GM21528 (cell line): ENCODE data around the gene CRAMP1.
"Not testable (repeated sequence)": the region's sequence is repeated elsewhere in the genome, so short reads cannot be mapped to it uniquely, and the experiment has no call there.

Source experiments
- ATAC-seq: cut with Tn5 transposase; IDR thresholded peaks from one replicate; pipeline ENCODE4 v1.9.1; 2021; ENCODE audit warnings: mild to moderate bottlenecking, moderate library complexity; ENCODE audit not compliant: unreplicated experiment, low FRiP score

The CRAMP1 gene

DNA sequence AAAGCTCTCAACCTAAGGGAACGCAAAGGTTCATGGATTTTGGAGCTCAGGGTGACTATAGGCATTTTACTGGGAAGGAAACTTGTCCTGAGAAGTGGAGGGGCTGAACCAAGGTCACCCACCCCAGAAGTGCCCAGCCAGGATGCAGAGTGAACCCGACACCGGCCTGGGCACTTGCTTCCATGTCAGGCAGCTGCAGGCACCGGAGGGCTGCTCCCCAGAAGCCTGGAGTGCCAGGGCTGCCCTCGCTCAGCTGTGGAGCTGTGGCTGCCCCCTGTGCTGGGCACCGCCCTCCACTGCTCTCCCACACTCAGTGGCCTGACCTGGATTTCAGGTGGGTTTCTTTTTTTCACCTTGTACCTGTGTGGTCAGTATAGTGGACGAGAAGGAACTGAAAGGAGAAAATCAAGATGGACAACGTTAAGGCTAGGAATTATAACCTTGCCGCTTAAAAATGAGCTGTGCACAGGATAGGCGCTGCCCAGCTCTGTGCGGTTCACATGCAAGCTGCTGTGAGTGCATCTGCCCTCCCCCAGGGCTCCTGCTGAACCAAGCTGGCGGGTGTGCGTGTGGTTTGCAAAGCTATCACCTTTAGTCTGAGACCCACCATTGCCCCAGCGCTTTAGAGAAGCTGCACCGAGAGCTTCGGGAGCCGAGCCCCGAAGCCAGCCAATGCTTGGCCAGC is 96.1 kb downstream of the CRAMP1 start:
- ATAC-seq: no peak

DNA sequence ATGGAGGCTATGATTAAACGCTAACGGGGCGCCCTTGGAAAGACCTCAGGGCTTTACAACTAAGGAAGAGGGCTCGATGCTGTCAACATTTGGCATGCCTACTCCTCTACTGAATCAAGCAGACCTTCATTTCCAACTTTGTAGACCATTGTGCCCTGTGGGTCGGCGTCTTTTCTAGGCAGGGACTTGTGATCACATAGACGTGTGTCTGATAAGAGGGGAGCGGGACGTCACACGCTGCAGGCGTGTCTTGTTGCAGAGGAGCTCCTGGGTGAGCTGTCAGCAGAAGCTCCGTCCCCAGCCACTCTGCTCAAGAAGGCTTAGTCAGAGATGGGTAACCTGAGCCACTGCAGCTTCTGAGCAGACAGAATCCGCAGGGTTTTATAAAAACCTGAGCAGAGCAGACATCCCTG is 96.6 kb downstream of the CRAMP1 start:
- ATAC-seq: no peak

GRCh38 chr16:1709356-1709755 is 97.2 kb downstream of the CRAMP1 start:
- ATAC-seq: no peak

DNA sequence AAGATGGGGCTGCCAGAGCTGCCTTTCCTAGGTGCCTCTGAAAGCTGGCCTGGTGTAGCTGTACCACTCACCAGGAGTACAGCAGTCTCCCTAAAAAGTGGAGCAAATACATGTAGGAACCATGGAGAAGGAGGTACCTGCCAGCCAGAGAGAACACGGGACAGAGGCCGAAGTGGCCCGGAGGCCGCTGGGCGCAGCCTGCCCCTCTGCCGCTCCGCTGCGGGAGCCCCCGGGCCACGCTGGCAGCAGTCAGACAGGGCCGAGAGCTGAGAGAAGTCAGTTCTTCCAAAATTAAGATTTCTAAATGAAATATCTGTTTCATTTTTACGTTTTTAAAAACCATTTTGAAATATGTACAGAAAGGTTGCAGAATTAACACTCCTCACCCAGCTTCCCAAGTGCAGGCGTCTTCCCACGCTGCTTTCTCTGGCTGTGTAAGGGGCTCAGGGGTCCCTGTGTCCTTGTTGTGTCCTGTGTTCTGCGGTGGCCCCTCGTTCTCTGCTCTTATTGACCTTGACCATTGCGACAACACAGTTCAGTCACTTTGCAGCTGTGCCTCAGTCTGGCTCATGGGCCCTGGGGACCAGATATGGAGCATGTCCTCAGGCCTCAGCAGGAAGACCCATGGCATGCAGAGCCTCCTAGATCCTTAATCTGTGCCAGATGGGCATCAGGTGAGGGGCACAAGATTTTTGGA is 98.8 kb downstream of the CRAMP1 start:
- ATAC-seq: no peak

GRCh38 chr16:1712791-1713261 is 100.7 kb downstream of the CRAMP1 start:
- ATAC-seq: no peak

DNA sequence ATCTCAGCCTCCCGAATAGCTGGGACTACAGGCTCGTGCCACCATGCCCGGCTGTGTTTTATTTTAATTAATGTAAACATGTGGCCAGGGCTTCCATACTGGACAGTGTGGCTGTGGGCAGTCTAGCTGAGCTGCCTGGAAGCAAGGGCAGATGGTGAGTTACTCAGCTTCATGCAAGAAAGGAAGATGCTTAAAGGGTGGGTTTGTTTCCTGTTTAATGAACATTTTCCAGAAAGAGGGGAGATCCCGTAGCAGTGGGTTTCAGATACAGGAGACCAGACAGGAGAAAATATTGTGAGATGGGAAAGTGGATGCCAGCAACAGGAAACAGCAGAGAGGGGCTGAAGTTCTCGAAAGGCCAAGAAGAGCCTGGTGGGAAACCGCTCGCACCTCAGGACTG is 101.2 kb downstream of the CRAMP1 start:
- ATAC-seq: no peak

DNA sequence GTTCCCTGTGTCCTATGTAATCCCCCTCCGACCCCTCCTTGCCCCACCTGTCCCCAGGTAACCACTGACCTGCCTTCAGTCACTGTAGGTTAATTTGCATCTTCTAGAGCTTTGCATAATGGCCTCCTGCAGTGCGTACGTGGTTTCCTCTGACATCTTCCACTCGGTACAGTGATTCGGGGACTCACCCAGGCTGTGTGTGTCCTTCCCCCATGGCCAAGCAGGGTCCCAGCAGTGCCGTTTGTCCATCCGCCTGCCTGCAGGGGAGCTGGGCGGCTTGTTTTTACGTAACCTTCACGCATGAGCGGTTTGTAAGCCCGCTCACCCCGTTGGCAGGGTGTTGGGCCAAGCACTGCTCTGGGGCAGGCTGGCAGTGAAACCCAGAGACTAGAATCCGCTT is 101.8 kb downstream of the CRAMP1 start:
- ATAC-seq: no peak

GRCh38 chr16:1715220-1715619 is 103.1 kb downstream of the CRAMP1 start:
- no peak for ATAC-seq

DNA sequence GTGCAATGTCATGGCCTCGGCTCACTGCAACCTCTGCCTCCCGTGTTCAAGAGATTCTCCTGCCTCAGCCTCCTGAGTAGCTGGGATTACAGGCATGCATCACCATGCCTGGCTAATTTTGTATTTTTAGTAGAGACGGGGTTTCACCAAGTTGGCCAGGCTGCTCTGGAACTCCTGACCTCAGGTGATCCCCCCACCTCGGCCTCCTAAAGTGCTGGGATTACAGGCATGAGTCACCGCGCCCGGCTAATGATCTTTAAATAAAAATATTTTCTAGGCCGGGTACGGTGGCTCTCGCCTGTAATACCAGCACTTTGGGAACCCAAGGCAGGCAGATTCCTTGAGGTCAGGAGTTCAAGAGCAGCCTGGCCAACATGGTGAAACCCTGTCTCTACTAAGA is 106.1 kb downstream of the CRAMP1 start:
- ATAC-seq: not testable (repeated sequence)

DNA sequence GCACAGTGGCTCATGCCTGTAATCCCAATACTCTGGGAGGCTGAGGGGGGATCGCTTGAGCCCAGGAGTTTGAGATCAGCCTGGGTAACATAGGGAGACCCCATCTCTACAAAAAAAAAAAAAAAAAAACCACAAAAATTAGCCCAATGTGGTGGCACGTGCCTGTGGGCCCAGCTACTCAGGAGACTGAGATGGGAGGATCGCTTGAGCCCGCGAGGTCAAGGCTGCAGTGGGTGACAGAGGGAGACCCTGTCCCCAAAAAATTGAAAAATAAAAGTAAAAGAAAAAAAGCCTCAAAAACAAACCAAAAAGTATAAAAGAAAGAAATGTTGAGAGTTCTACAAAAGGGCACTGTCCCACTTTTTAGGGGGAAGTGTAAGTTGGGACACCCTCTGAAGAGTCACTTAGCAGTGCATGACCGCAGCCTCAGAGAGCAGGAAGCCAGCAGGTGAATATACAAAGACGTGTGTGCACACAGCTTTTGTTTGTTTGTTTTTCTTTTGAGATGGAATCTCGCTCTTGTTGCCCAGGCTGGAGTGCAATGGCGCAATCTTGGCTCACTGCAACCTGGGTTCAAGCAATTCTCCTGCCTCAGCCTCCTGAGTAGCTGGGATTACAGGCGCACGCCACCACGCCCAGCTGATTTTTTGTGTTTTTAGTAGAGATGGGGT is 107.5 kb downstream of the CRAMP1 start:
- not testable (repeated sequence) for ATAC-seq

DNA sequence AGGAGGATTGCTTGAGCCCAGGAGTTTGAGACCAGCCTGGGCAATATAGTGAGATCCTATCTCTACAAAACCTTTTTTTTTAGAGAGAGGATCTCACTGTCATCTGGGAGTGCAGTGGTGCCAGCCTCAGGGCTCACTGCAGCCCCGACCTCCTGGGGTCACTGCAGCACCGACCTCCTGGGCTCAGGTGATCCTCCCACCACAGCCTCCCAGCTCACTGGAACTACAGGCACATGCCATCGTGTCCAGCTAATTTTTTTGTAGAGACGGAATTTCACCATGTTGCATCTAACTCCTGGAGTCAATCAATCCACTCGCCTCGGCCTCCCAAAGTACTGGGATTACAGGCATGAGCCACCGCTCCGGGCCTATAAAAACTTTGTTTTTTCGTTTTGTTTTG is 109.2 kb downstream of the CRAMP1 start:
- no peak for ATAC-seq

DNA sequence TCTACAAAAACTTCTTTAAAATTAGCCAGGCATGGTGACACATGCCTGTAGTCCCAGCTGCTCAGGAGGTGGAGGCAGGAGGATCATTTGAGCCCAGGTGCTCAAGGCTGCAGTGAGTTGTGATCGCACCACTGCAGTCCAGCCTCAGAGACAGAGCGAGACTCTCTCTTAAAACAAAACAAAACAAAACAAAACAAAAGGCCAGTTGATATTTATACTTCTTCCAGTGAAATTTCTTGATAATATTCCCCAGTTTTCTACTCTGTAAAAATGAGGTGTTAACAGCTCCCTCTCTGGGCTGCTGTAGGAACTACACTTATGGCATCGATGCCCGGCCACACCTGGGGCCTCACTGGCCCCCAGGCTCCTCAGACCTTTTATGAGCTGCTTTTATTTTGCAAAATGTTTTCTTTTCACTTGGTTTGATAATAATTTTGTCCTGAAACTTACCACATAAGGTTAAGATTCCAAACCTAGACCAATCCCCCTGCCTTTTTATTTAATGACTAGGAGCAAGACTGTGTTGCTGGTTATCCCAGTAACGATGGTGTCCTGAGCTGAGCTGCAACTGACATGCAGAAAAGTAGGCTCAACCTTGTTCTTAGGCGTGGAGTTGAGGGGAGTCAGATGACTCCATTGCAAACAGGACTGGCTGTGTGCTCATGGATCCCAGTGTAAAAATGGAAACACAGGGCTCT is 111.4 kb downstream of the CRAMP1 start:
- ATAC-seq: no peak

- no peak for ATAC-seq
Observed at GRCh38 chr16:1724491-1724890, 112.3 kb downstream of the CRAMP1 start.

- ATAC-seq: no peak
Observed at GRCh38 chr16:1726661-1727502, 114.7 kb downstream of the CRAMP1 start.
